ENCODE results near the gene ATF3.
"Not testable (repeated sequence)": the region's sequence is repeated elsewhere in the genome, so short reads cannot be mapped to it uniquely, and the experiment has no call there.

Gene ATF3

GRCh38 chr1:212655668-212656440, 47.3 kb downstream of the ATF3 start:
- no peak overlapping the region for H3K4me3 ChIP-seq (ENCODE audit: low read length, poor library complexity, severe bottlenecking)
- peaks cover 17% of the 10 kb centered on the region for H3K4me1 ChIP-seq (ENCODE audit: insufficient read depth, low read length, poor library complexity, severe bottlenecking)
- H3K9me2 ChIP-seq (replicated peaks; ENCODE audit: low read depth, low read length): no peaks in the 10 kb centered on the region
- no peak for TF ChIP-seq EZH2phosphoT487 (IDR thresholded peaks at IDR 0.05; ENCODE audit: borderline replicate concordance)
- no peak for TF ChIP-seq CTCF (conservative IDR thresholded peaks at IDR 0.05; ENCODE audit: low read length)
- no peak overlapping the region for H3K4me2 ChIP-seq (ENCODE audit: low read depth, low read length, poor library complexity, severe bottlenecking)
- H3K9ac ChIP-seq (ENCODE audit: low read depth, low read length, poor library complexity, severe bottlenecking): no peak overlapping the region
- H2AFZ ChIP-seq (ENCODE audit: low read length): no peak overlapping the region
- no peaks in the 10 kb centered on the region for H3F3A ChIP-seq (ENCODE audit: low read depth)
- H3K36me3 ChIP-seq (ENCODE audit: insufficient read depth, low read length): no peaks in the 10 kb centered on the region
- H4K20me1 ChIP-seq (ENCODE audit: insufficient read depth, low read length, poor library complexity, severe bottlenecking): no peaks in the 10 kb centered on the region
- H3K79me2 ChIP-seq (ENCODE audit: insufficient read depth, low read length): no peaks in the 10 kb centered on the region
- H3K9me3 ChIP-seq (ENCODE audit: insufficient read depth, low read depth, low read length): no peaks in the 10 kb centered on the region
- no peaks in the 10 kb centered on the region for H3K27me3 ChIP-seq (ENCODE audit: insufficient read depth, low read length, poor library complexity, severe bottlenecking)

GRCh38 chr1:212656730-212657129, 48.2 kb downstream of the ATF3 start:
- Histone ChIP-seq H3K9me3 (ENCODE audit: insufficient read depth, low read depth, low read length) (no peaks in the 10 kb centered on the region), H3K4me1 (ENCODE audit: insufficient read depth, low read length, poor library complexity, severe bottlenecking) (peaks cover 17% of the 10 kb centered on the region), H3K9ac (ENCODE audit: low read depth, low read length, poor library complexity, severe bottlenecking) (no peak overlapping the region), H3K9me2 (replicated peaks; ENCODE audit: low read depth, low read length) (no peaks in the 10 kb centered on the region), H3K36me3 (ENCODE audit: insufficient read depth, low read length) (no peaks in the 10 kb centered on the region), H3K27me3 (ENCODE audit: insufficient read depth, low read length, poor library complexity, severe bottlenecking) (no peaks in the 10 kb centered on the region), H3F3A (ENCODE audit: low read depth) (no peaks in the 10 kb centered on the region), H3K4me2 (ENCODE audit: low read depth, low read length, poor library complexity, severe bottlenecking) (no peak overlapping the region), H3K4me3 (ENCODE audit: low read length, poor library complexity, severe bottlenecking) (no peak overlapping the region), H2AFZ (ENCODE audit: low read length) (no peak overlapping the region), H4K20me1 (ENCODE audit: insufficient read depth, low read length, poor library complexity, severe bottlenecking) (no peaks in the 10 kb centered on the region), H3K79me2 (ENCODE audit: insufficient read depth, low read length) (no peaks in the 10 kb centered on the region)
- TF ChIP-seq EZH2phosphoT487 (IDR thresholded peaks at IDR 0.05; ENCODE audit: borderline replicate concordance): no peak
- no peak for TF ChIP-seq CTCF (conservative IDR thresholded peaks at IDR 0.05; ENCODE audit: low read length)

- H3F3A ChIP-seq (ENCODE audit: low read depth); H3K79me2 ChIP-seq (ENCODE audit: insufficient read depth, low read length); H3K9me2 ChIP-seq (replicated peaks; ENCODE audit: low read depth, low read length): not testable (repeated sequence)
Measured at GRCh38 chr1:212658250-212658649, 49.7 kb downstream of the ATF3 start.

More at GRCh38 chr1:212658250-212658649, 49.7 kb downstream of the ATF3 start:
- not testable (repeated sequence) for H2AFZ ChIP-seq (ENCODE audit: low read length); H3K9ac ChIP-seq (ENCODE audit: low read depth, low read length, poor library complexity, severe bottlenecking); H4K20me1 ChIP-seq (ENCODE audit: insufficient read depth, low read length, poor library complexity, severe bottlenecking); H3K4me2 ChIP-seq (ENCODE audit: low read depth, low read length, poor library complexity, severe bottlenecking); H3K27me3 ChIP-seq (ENCODE audit: insufficient read depth, low read length, poor library complexity, severe bottlenecking); H3K4me3 ChIP-seq (ENCODE audit: low read length, poor library complexity, severe bottlenecking); H3K9me3 ChIP-seq (ENCODE audit: insufficient read depth, low read depth, low read length); H3K36me3 ChIP-seq (ENCODE audit: insufficient read depth, low read length)
- H3K4me1 ChIP-seq (ENCODE audit: insufficient read depth, low read length, poor library complexity, severe bottlenecking): peaks cover 13% of the 10 kb centered on the region

Measured in Loucy (cell line).